Measurements from ENCODE around the gene NEK6.

- TF ChIP-seq CTCF (conservative IDR thresholded peaks at IDR 0.05; ENCODE audit: low read depth, low read length), result no peak
- no peak for TF ChIP-seq EZH2 (IDR thresholded peaks at IDR 0.05; ENCODE audit: low read length, unreplicated experiment)
These were observed 6.0 kb upstream of the NEK6 start for GRCh38 chr9:124251605-124252378.
